ENCODE results near the gene NOD2. TPM values are rescaled to one million over a fixed set of nuclear protein-coding genes. Genes with fewer than 3 reads are reported as not detected.

The NOD2 gene
- total and polyA plus RNA-seq, 2 of the 13 experiments (the other 11 are each of a cell fraction or from before 2014, with no cell fraction given) = 0.27 to 0.81 TPM

DNA sequence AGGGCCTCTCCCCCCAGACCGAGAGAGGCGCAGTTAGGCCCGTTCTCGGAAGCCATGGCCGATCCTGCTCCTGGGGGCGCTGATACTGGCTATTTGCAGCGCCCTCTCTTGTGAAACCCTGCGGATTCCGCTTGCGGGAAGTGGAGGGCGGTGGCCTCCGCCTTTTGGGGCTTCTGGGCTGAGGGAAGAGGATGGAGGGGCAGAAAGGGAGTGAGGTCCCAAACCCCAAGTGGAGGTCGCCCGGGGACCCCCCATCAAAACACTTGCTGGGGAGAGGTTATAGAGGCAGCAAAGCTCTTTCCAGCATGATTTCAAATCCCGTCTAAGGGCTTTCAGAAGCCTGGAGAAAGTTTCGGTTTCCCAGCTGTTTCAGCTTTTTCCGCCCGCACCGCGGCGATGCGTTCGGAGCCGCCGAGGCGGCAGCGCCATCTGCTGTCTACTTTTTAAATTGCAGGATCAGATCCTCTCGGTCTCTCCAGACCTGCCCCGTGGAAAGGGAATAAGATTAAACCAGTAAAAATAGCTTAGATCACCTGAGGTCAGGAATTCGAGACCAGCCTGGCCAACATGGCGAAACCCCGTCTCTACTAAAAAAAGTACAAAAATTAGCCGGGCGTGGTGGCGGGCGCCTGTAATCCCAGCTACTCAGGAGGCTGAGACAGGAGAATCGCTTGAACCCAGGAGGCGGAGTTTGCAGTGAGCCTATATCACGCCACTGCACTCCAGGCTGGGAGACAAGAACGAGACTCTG lies 28.1 kb upstream of the NOD2 start (continued):
- TF ChIP-seq, protein P1, sequence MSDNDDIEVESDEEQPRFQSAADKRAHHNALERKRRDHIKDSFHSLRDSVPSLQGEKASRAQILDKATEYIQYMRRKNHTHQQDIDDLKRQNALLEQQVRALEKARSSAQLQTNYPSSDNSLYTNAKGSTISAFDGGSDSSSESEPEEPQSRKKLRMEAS (IDR thresholded peaks at IDR 0.05) = no peak
- TF ChIP-seq ZFP90 (CRISPR knock-in tag; IDR thresholded peaks at IDR 0.05; ENCODE audit: borderline replicate concordance) (no peak), ZNF431 (CRISPR knock-in tag; IDR thresholded peaks at IDR 0.05; ENCODE audit: borderline replicate concordance, low read depth) (no peak), ZSCAN9 (CRISPR knock-in tag; IDR thresholded peaks at IDR 0.05; ENCODE audit: borderline replicate concordance) (0 out of 2 replicates have a peak, but pooled peaks have one; percentile 24), MIXL1 (CRISPR knock-in tag; IDR thresholded peaks at IDR 0.05) (no peak), MED13 (CRISPR knock-in tag; IDR thresholded peaks at IDR 0.05) (no peak), HMGXB3 (CRISPR knock-in tag; IDR thresholded peaks at IDR 0.05; ENCODE audit: borderline replicate concordance) (0 out of 2 replicates have a peak, but pooled peaks have one; percentile 59), ZNF572 (CRISPR knock-in tag; IDR thresholded peaks at IDR 0.05) (no peak), ZNF616 (CRISPR knock-in tag; IDR thresholded peaks at IDR 0.05; ENCODE audit: low read depth) (no peak), THAP9 (CRISPR knock-in tag; IDR thresholded peaks at IDR 0.05; ENCODE audit: borderline replicate concordance) (no peak; the same call in 1 of the 2 replicates), ZNF337 (CRISPR knock-in tag; IDR thresholded peaks at IDR 0.05; ENCODE audit: borderline replicate concordance, low read depth) (0 out of 2 replicates have a peak, but pooled peaks have one; percentile 85)
- TF ChIP-seq, protein P2, sequence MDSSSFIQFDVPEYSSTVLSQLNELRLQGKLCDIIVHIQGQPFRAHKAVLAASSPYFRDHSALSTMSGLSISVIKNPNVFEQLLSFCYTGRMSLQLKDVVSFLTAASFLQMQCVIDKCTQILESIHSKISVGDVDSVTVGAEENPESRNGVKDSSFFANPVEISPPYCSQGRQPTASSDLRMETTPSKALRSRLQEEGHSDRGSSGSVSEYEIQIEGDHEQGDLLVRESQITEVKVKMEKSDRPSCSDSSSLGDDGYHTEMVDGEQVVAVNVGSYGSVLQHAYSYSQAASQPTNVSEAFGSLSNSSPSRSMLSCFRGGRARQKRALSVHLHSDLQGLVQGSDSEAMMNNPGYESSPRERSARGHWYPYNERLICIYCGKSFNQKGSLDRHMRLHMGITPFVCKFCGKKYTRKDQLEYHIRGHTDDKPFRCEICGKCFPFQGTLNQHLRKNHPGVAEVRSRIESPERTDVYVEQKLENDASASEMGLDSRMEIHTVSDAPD (CRISPR knock-in tag; IDR thresholded peaks at IDR 0.05) = no peak
- TF ChIP-seq, protein P3, sequence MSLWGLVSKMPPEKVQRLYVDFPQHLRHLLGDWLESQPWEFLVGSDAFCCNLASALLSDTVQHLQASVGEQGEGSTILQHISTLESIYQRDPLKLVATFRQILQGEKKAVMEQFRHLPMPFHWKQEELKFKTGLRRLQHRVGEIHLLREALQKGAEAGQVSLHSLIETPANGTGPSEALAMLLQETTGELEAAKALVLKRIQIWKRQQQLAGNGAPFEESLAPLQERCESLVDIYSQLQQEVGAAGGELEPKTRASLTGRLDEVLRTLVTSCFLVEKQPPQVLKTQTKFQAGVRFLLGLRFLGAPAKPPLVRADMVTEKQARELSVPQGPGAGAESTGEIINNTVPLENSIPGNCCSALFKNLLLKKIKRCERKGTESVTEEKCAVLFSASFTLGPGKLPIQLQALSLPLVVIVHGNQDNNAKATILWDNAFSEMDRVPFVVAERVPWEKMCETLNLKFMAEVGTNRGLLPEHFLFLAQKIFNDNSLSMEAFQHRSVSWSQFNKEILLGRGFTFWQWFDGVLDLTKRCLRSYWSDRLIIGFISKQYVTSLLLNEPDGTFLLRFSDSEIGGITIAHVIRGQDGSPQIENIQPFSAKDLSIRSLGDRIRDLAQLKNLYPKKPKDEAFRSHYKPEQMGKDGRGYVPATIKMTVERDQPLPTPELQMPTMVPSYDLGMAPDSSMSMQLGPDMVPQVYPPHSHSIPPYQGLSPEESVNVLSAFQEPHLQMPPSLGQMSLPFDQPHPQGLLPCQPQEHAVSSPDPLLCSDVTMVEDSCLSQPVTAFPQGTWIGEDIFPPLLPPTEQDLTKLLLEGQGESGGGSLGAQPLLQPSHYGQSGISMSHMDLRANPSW (CRISPR knock-in tag; IDR thresholded peaks at IDR 0.05; ENCODE audit: borderline replicate concordance) = no peak
- TF ChIP-seq, protein P4, sequence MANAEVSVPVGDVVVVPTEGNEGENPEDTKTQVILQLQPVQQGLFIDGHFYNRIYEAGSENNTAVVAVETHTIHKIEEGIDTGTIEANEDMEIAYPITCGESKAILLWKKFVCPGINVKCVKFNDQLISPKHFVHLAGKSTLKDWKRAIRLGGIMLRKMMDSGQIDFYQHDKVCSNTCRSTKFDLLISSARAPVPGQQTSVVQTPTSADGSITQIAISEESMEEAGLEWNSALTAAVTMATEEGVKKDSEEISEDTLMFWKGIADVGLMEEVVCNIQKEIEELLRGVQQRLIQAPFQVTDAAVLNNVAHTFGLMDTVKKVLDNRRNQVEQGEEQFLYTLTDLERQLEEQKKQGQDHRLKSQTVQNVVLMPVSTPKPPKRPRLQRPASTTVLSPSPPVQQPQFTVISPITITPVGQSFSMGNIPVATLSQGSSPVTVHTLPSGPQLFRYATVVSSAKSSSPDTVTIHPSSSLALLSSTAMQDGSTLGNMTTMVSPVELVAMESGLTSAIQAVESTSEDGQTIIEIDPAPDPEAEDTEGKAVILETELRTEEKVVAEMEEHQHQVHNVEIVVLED (CRISPR knock-in tag; IDR thresholded peaks at IDR 0.05; ENCODE audit: borderline replicate concordance) = no peak; the same call in 1 of the 2 replicates

Measured in HepG2 (cell line).